ENCODE data around the gene EHMT1. TPM values are rescaled to one million over a fixed set of nuclear protein-coding genes. Genes with fewer than 3 reads are reported as not detected.
A peak's percentile ranks its signal among the peaks of the same experiment; 100 is the strongest.
"Not testable (repeated sequence)": the region's sequence is repeated elsewhere in the genome, so short reads cannot be mapped to it uniquely, and the experiment has no call there.

The EHMT1 gene
- total and polyA plus RNA-seq, 10 of the 15 experiments (the other 5 are each of a cell fraction or from before 2014, with no cell fraction given): 2.9 to 100 (median 48.1) TPM

DNA sequence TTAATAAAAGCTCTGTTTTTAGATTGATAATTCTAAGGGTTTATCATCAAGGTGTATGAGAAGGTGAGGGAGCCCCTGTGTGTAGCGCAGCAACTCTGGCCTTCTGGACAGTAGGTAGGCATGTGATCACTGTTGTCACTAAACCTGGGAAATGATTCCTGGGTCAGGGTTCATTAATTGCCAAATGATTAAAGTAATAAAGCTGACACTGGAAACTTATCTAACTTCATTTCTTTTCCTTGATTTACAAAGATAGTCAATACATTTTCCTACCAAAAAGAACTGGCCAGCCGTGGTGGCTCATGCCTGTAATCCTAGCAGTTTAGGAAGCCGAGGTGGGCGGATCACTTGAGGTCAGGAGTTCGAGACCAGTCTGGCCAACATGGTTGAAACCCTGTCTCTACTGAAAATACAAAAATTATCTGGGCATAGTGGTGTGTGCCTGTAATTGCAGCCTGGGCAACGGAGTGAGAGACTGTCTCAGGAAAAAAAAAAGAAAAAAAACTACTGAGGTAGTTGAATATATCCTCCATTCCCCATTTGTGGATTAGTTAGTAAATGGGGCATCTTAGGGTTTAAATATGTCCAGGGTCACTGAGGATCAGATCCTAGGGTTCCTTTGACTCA, 2.4 kb downstream of the EHMT1 start (continued):
- TF ChIP-seq, protein P1, sequence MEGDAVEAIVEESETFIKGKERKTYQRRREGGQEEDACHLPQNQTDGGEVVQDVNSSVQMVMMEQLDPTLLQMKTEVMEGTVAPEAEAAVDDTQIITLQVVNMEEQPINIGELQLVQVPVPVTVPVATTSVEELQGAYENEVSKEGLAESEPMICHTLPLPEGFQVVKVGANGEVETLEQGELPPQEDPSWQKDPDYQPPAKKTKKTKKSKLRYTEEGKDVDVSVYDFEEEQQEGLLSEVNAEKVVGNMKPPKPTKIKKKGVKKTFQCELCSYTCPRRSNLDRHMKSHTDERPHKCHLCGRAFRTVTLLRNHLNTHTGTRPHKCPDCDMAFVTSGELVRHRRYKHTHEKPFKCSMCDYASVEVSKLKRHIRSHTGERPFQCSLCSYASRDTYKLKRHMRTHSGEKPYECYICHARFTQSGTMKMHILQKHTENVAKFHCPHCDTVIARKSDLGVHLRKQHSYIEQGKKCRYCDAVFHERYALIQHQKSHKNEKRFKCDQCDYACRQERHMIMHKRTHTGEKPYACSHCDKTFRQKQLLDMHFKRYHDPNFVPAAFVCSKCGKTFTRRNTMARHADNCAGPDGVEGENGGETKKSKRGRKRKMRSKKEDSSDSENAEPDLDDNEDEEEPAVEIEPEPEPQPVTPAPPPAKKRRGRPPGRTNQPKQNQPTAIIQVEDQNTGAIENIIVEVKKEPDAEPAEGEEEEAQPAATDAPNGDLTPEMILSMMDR (IDR thresholded peaks at IDR 0.05 in 2 of 3, conservative IDR thresholded peaks at IDR 0.05 in 1 of 3; ENCODE audit: control insufficient read depth in 2 of 3, extremely low read depth in 1 of 3, insufficient read depth in 1 of 3, low read depth in 3 of 3, low read length in 3 of 3): peak in 2 of 3 experiments; percentile 40 to 43; a peak in 2 of 6 replicates
- TF ChIP-seq HCFC1 (IDR thresholded peaks at IDR 0.05; ENCODE audit: low read length) (no peak), TCF7 (IDR thresholded peaks at IDR 0.05; ENCODE audit: borderline replicate concordance) (no peak)

DNA sequence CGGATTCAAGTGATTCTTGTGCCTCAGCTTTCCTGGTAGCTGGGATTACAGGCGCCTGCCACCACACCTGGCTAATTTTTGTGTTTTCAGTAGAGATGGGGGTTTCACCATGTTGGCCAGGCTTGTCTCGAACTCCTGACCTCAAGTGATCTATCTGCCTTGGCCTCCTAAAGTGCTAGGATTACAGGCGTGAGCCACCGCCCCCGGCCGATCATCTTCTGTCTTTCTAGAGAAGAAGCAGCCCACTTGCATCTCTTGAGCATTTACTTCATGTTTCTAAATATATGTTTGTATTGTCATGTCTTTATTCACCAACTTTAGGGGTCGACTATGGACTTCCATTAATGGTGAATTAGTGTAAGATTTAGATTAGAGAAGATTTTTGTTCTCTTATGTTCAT, 3.4 kb downstream of the EHMT1 start:
- ATAC-seq; in situ Hi-C loops (cut with MboI); H3K9ac ChIP-seq (ENCODE audit: control insufficient read depth, insufficient read depth, low read length); FAIRE-seq; DNase-seq (ENCODE audit: low read depth, low spot score); H3K27ac ChIP-seq (ENCODE audit: control insufficient read depth, insufficient read depth); intact Hi-C loops (cut with micrococcal nuclease; ENCODE audit: unreplicated experiment); H3K27me3 ChIP-seq (replicated peaks in 1 of 2; ENCODE audit: control insufficient read depth in 2 of 2, insufficient read depth in 2 of 2, low read length in 1 of 2); H4K20me1 ChIP-seq (ENCODE audit: control insufficient read depth, insufficient read depth); H3K9me3 ChIP-seq (replicated peaks; ENCODE audit: control insufficient read depth, insufficient read depth, low read length); H3K4me2 ChIP-seq (ENCODE audit: control insufficient read depth, insufficient read depth); SMC1A ChIA-PET (ENCODE audit: uncharacterized antibody, unreplicated experiment); BruUV-seq (replicated peaks); H3K4me3 ChIP-seq; RAD21 ChIA-PET (ENCODE audit: unreplicated experiment); H3K36me3 ChIP-seq (ENCODE audit: control insufficient read depth in 2 of 2, insufficient read depth in 2 of 2, low read length in 1 of 2); H2AFZ ChIP-seq (ENCODE audit: control insufficient read depth, low read depth, low read length): not testable (repeated sequence)
- Histone ChIP-seq H3K79me2 (ENCODE audit: control insufficient read depth, insufficient read depth, low read length) (peaks cover 91% of the 10 kb centered on the region), H3K4me1 (ENCODE audit: control insufficient read depth, insufficient read depth, low read length) (peaks cover 27% of the 10 kb centered on the region)
- ChIA-PET CTCF (interaction anchor here (1.3 kb wide), 1 partner anchor 44 kb away, joined by 6 read pairs; the partner anchor contains the start of gene DPH7), POLR2A (interaction anchor here (0.6 kb wide), 1 partner anchor 140 kb away, joined by 3 read pairs; no protein-coding TSS in a partner anchor)
- 82% methylated on average over 8 of the region's 8 CpGs for WGBS (ENCODE audit: insufficient coverage, insufficient replicate concordance, low lambda C conversion rate, missing lambda C conversion rate)

Data from GM12878 (cell line).